ENCODE results near the gene CCDC124.

- TF ChIP-seq CBX3 (IDR thresholded peaks at IDR 0.05; ENCODE audit: borderline replicate concordance, low read depth) (no peak), CTCF (IDR thresholded peaks at IDR 0.05 in 2 of 3, conservative IDR thresholded peaks at IDR 0.05 in 1 of 3; ENCODE audit: control insufficient read depth in 2 of 3, extremely low read depth in 1 of 3, insufficient read depth in 1 of 3, low read depth in 3 of 3, low read length in 3 of 3) (no peak), WRNIP1 (IDR thresholded peaks at IDR 0.05; ENCODE audit: borderline replicate concordance, low read depth, low read length) (no peak), SUPT20H (IDR thresholded peaks at IDR 0.05; ENCODE audit: borderline replicate concordance, control insufficient read depth, low read depth, low read length) (no peak), CHD2 (IDR thresholded peaks at IDR 0.05; ENCODE audit: borderline replicate concordance, low read depth, low read length) (no peak), YY1 (IDR thresholded peaks at IDR 0.05; ENCODE audit: low read depth, low read length) (no peak), RCOR1 (conservative IDR thresholded peaks at IDR 0.05; ENCODE audit: low read depth, low read length) (no peak), E2F8 (IDR thresholded peaks at IDR 0.05; ENCODE audit: low read depth, partially characterized antibody) (no peak), NR2C2 (IDR thresholded peaks at IDR 0.05; ENCODE audit: borderline replicate concordance, control insufficient read depth, insufficient read length, low read depth) (no peak)
Measured at GRCh38 chr19:17967257-17968051, 34.6 kb downstream of the CCDC124 start.
